ENCODE results near the gene NRP2. TPM values are rescaled to one million over a fixed set of nuclear protein-coding genes. Genes with fewer than 3 reads are reported as not detected.

Gene NRP2
- total RNA-seq, 1 donor from 2014 or later: 89.0 TPM

DNA sequence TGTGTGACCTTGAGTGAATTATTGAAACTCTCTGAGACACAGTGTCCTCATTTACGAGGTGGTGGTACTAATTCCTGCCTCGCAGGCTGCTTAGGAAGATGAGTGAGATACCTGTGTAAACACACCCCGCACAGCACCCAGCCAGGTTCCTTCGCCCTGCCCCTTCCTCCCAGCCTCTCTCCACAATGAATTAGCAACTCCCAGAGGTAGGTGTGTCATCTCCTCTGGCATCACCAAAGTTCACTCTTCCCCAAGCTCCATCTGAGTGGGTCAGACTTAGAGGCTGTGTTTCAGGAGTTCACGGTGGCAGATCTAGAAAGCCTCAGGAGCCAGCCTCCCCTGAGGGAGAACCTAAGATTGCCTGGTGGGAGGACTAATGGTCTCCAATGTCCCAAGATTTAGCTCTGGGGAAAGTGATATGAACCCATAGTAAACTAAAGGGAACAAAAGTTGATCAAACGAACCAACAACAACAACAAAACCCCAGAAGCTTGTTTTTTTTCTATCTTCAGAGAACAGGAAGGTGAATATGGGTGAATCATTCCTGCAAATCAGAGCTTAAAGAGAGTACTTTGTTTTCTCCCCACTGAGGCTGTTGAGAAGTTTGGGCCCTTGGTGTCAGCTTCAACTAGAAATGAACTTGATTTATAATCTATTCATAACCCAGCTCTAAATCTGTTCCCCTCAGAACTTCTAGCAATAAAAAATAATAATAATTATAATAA lies 44.4 kb upstream of the NRP2 start:
- no peaks in the 10 kb centered on the region for H3K27me3 Mint-ChIP-seq (ENCODE audit: unreplicated experiment)
- H3K36me3 Mint-ChIP-seq (ENCODE audit: unreplicated experiment): peaks cover 4% of the 10 kb centered on the region
- TF ChIP-seq, protein P1, sequence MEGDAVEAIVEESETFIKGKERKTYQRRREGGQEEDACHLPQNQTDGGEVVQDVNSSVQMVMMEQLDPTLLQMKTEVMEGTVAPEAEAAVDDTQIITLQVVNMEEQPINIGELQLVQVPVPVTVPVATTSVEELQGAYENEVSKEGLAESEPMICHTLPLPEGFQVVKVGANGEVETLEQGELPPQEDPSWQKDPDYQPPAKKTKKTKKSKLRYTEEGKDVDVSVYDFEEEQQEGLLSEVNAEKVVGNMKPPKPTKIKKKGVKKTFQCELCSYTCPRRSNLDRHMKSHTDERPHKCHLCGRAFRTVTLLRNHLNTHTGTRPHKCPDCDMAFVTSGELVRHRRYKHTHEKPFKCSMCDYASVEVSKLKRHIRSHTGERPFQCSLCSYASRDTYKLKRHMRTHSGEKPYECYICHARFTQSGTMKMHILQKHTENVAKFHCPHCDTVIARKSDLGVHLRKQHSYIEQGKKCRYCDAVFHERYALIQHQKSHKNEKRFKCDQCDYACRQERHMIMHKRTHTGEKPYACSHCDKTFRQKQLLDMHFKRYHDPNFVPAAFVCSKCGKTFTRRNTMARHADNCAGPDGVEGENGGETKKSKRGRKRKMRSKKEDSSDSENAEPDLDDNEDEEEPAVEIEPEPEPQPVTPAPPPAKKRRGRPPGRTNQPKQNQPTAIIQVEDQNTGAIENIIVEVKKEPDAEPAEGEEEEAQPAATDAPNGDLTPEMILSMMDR (IDR thresholded peaks at IDR 0.05; ENCODE audit: partially characterized antibody, unreplicated experiment): no peak
- no peak overlapping the region for H3K27ac Mint-ChIP-seq (ENCODE audit: unreplicated experiment)
- H3K4me3 Mint-ChIP-seq (ENCODE audit: unreplicated experiment): no peak overlapping the region
- DNase-seq: no peak
- no peaks in the 10 kb centered on the region for H3K9me3 Mint-ChIP-seq (ENCODE audit: unreplicated experiment)
- H3K4me1 Mint-ChIP-seq (ENCODE audit: low read depth, unreplicated experiment): peaks cover 4% of the 10 kb centered on the region

DNA sequence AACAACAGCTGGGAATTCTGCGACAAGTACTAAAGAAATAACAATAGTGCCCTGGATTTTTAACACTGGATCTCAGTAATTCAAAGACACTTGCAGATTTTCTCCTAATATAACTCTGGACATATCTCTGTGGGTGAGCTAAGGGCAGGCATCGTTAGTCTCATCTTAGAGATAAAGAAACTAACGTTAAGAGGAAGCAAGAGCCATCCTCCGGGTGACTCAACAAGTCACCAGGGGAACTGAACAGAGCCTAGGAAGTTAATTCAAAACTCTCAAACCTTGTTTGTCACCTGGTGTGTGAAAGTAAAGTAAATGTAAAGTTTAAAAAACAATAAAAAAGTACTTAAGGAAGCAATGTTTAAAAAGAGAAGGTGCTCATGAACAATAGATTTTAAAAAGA lies 41.6 kb upstream of the NRP2 start:
- TF ChIP-seq, protein P1 (IDR thresholded peaks at IDR 0.05; ENCODE audit: partially characterized antibody, unreplicated experiment): no peak
- Mint-ChIP-seq H3K27me3 (ENCODE audit: unreplicated experiment) (no peaks in the 10 kb centered on the region), H3K27ac (ENCODE audit: unreplicated experiment) (no peak overlapping the region), H3K4me3 (ENCODE audit: unreplicated experiment) (no peak overlapping the region), H3K9me3 (ENCODE audit: unreplicated experiment) (no peaks in the 10 kb centered on the region), H3K36me3 (ENCODE audit: unreplicated experiment) (no peaks in the 10 kb centered on the region), H3K4me1 (ENCODE audit: low read depth, unreplicated experiment) (peaks cover 17% of the 10 kb centered on the region)
- no peak for DNase-seq

DNA sequence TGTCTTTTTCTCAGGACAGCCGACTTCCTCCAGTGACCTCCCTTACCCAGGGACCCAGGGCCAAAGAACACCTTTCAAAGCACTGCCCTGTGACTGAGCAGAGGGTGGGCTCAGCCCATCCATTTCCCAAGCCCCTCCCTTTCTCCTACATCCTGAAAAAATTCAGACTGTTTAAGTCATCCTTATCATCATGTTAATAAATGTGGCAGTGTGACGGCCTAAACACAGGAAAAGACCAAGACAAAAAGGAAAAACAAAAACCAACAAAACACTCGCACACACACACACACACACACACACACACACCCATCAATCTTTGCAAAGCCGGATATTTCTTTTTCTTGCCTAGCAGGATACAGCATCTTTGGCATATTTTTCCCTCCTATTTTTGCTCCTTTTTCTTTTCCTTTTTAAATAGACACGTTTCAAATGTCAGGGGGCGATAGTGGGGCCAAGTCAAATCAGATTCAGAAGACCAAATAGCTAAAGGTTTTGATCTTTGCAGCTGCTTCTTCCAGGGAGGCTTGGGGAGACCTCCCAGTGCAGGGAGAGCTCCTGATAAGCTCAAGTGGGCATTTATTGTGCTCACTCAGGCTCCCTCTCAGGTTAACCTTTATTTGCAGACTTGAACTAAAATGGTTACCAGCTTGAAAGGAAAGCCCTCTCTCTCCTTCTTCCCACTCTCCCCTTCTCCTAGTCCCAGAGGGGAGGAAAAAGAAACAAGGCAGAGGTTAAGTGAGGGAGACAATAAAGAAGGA lies 39.5 kb upstream of the NRP2 start:
- Mint-ChIP-seq H3K36me3 (ENCODE audit: unreplicated experiment) (no peaks in the 10 kb centered on the region), H3K27me3 (ENCODE audit: unreplicated experiment) (no peaks in the 10 kb centered on the region), H3K4me3 (ENCODE audit: unreplicated experiment) (no peak overlapping the region), H3K4me1 (ENCODE audit: low read depth, unreplicated experiment) (peaks cover 17% of the 10 kb centered on the region), H3K27ac (ENCODE audit: unreplicated experiment) (no peak overlapping the region), H3K9me3 (ENCODE audit: unreplicated experiment) (no peaks in the 10 kb centered on the region)
- DNase-seq: no peak
- TF ChIP-seq, protein P1 (IDR thresholded peaks at IDR 0.05; ENCODE audit: partially characterized antibody, unreplicated experiment): no peak

DNA sequence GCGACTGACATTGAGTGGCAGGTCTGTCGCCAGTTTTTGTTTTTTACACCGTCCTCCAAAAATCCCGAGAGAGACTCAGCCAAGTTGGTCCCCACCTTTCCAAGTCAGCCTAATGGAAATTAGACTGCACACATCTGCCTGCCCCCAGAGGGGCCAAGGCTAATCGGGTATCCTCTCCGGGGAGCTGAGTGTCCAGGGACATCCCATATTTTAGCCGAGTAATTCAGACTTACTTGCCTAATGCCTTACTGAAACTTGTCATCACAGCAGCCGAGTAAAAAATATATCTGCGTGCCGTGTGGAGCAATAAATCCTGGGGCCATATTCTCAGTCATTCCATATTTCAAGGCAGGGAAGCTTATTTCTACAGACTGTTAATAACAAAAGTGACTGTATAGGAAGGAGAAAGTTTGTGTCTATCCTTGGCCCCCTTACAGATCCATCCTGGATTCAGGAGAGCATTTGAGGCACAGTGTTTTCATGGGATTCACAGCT lies 38.9 kb upstream of the NRP2 start:
- no peaks in the 10 kb centered on the region for H3K36me3 Mint-ChIP-seq (ENCODE audit: unreplicated experiment)
- TF ChIP-seq, protein P1 (IDR thresholded peaks at IDR 0.05; ENCODE audit: partially characterized antibody, unreplicated experiment): no peak
- no peak overlapping the region for H3K27ac Mint-ChIP-seq (ENCODE audit: unreplicated experiment)
- no peak for DNase-seq
- H3K4me3 Mint-ChIP-seq (ENCODE audit: unreplicated experiment): no peak overlapping the region
- H3K9me3 Mint-ChIP-seq (ENCODE audit: unreplicated experiment): no peaks in the 10 kb centered on the region
- peaks cover 17% of the 10 kb centered on the region for H3K4me1 Mint-ChIP-seq (ENCODE audit: low read depth, unreplicated experiment)
- H3K27me3 Mint-ChIP-seq (ENCODE audit: unreplicated experiment): no peaks in the 10 kb centered on the region

DNA sequence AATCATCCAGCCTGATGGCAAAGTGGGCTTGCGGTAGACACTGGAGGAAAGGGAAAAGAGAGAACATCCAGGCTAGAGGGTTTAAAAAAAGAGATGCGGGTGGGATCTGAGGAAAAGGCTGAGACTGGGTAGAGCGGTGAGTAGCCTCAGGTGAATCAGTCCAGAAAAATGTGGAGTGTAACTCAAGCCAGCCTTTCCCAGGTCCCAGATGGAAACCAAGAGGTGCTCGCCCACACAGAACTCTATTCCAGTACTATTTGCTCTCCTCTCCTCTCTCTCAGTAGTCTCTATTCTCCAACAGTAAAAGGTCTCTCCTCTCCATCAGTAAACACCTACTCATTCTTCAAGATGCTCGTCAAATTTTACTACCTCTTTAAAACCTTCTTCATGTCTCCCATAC lies 38.3 kb upstream of the NRP2 start:
- Mint-ChIP-seq H3K4me3 (ENCODE audit: unreplicated experiment) (no peak overlapping the region), H3K36me3 (ENCODE audit: unreplicated experiment) (no peaks in the 10 kb centered on the region), H3K27me3 (ENCODE audit: unreplicated experiment) (no peaks in the 10 kb centered on the region), H3K4me1 (ENCODE audit: low read depth, unreplicated experiment) (peaks cover 17% of the 10 kb centered on the region), H3K27ac (ENCODE audit: unreplicated experiment) (no peak overlapping the region), H3K9me3 (ENCODE audit: unreplicated experiment) (peaks cover 3% of the 10 kb centered on the region)
- DNase-seq: no peak
- TF ChIP-seq, protein P1 (IDR thresholded peaks at IDR 0.05; ENCODE audit: partially characterized antibody, unreplicated experiment): no peak
